Neuron (in vitro differentiated cells): ENCODE data around the gene UNC5B.
"Not testable (repeated sequence)": the region's sequence is repeated elsewhere in the genome, so short reads cannot be mapped to it uniquely, and the experiment has no call there.

Source experiments
- H2AFZ ChIP-seq: one replicate; pipeline ENCODE4 v1.6.1; 2013; ENCODE audit warnings: low read depth, mild to moderate bottlenecking, inconsistent platforms, low read length, moderate library complexity
- H3K27me3 ChIP-seq: one replicate; pipeline ENCODE4 v1.6.1; 2013; ENCODE audit warnings: low read length; ENCODE audit not compliant: insufficient read depth
- H3K36me3 ChIP-seq: one replicate; pipeline ENCODE4 v1.6.1; 2013; ENCODE audit warnings: low read length; ENCODE audit not compliant: insufficient read depth
- H3K4me1 ChIP-seq: one replicate; pipeline ENCODE4 v1.6.1; 2013; ENCODE audit warnings: low read length; ENCODE audit not compliant: insufficient read depth
- H3K4me3 ChIP-seq: 2 replicates; pipeline ENCODE4 v1.5.1; 2013; ENCODE audit warnings: mild to moderate bottlenecking, low read length, moderate library complexity
- H3K9me3 ChIP-seq: one replicate; pipeline ENCODE4 v1.6.1; 2013; ENCODE audit warnings: low read length

The UNC5B gene

DNA sequence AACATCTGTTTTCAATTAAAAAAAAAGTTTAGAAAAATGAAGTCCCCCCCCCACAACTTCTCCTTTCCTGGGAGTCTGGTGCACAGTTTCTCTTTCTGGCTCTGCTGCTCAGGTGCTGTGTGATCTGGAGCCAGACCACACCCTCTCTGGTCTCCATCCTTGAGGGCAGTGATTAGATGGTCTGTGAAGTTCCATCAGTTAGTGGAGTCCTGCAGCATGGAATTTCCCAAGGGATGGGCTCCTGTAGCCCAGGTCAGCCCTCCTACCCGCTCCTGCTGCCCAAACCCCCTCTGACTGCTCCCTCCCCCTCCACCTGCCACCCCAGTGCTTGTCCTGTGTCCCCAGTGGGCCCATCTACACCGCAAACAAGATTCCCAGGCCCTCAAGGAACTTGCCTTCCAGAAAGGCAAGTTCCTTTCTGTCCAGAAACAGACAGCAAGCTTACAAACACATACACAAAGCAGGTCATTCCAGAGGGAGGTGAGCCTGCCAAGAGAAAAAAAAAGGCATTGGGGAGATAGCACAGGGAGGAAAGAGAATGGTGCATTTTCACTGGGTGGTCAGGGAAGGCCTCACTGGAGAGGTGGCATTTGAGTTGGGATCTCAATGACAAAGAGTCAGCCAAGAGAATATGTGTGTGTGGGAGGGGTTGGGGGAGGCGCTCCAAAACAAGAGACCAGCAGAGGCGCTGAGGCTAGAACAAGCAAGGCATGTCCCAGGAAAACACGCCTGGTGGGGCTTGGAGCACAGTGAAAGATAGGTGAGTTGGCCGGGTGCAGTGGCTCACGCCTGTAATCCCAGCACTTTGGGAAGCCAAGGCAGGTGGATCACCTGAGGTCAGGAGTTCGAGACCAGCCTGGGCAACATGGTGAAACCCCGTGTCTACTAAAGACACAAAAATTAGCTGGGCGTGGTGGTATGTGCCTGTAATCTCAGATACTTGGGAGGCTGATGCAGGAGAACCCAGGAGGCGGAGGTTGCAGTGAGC is 57.2 kb downstream of the UNC5B start:
- Histone ChIP-seq H3K4me3 (no peak overlapping the region), H2AFZ (no peak overlapping the region), H3K4me1 (no peaks in the 10 kb centered on the region), H3K9me3 (no peaks in the 10 kb centered on the region), H3K36me3 (no peaks in the 10 kb centered on the region), H3K27me3 (peaks cover 14% of the 10 kb centered on the region)

DNA sequence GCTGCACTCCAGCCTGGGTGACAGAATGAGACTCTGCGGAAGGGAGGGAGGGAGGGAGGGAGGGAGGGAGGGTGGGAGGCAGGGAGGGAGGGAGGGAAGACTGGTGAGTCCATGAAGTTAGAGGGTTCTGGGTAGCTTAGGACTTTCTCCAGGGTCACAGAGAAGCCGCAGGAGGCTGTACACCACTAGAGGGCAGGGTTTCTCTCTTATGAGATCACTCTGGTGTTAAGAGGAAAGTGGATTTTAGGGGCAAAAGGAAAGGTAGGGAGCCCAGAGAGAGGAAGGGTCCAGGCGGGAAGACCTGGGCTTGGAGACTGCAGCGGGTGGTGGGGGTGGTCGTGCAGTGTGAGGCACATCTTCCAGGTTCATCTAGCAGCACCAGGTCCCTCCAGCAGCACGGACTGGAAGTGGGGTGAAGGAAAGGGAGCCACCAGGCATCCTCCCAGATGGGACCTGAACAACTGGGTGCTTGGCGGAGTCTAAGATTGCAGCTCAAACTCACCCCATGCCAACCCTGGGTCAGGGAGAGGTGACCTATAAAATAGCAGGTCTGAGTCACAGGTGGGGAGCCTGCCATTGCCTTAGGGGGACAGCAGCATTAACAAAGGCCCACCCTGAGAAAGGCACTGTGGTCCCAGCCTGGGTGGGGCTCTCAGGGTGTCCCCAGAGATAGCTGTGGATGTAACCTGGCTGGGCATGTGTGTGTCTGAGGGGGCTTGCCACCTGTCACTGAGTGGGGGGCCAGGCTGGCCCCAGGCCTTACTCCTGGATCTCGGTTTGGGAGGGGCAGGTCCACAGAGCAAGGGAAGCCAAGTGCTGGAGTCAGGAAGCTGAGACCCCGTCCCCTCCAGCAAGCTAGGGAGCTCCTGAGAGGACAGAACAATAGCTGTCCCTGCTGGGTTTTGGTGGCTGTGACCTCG is 58.2 kb downstream of the UNC5B start:
- Histone ChIP-seq H3K27me3 (peaks cover 7% of the 10 kb centered on the region), H2AFZ (no peak overlapping the region), H3K4me3 (no peak overlapping the region), H3K36me3 (no peaks in the 10 kb centered on the region), H3K9me3 (no peaks in the 10 kb centered on the region), H3K4me1 (no peaks in the 10 kb centered on the region)

DNA sequence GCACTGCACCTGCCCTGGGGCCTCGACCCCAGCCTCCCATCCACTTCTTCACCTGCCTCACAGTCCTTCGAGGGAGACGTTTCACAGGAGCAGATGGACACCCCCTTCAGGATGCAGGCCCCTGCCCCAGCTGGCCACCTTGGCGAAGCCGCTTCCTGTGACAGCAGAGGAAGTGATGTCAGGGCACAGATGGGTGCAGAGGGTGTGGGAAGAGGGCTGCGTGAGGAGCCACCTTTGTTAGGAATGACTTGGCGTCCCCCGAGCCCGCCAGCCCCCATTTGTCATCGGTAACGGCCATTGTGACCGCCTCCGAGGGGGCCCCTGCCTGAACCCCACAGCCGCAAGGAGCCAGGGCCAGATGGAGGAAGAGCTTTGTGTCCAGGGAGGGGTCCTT is 59.3 kb downstream of the UNC5B start:
- no peak overlapping the region for H2AFZ ChIP-seq
- H3K36me3 ChIP-seq = no peaks in the 10 kb centered on the region
- H3K9me3 ChIP-seq = no peaks in the 10 kb centered on the region
- H3K4me1 ChIP-seq = no peaks in the 10 kb centered on the region
- H3K27me3 ChIP-seq = no peaks in the 10 kb centered on the region
- H3K4me3 ChIP-seq = no peak overlapping the region

DNA sequence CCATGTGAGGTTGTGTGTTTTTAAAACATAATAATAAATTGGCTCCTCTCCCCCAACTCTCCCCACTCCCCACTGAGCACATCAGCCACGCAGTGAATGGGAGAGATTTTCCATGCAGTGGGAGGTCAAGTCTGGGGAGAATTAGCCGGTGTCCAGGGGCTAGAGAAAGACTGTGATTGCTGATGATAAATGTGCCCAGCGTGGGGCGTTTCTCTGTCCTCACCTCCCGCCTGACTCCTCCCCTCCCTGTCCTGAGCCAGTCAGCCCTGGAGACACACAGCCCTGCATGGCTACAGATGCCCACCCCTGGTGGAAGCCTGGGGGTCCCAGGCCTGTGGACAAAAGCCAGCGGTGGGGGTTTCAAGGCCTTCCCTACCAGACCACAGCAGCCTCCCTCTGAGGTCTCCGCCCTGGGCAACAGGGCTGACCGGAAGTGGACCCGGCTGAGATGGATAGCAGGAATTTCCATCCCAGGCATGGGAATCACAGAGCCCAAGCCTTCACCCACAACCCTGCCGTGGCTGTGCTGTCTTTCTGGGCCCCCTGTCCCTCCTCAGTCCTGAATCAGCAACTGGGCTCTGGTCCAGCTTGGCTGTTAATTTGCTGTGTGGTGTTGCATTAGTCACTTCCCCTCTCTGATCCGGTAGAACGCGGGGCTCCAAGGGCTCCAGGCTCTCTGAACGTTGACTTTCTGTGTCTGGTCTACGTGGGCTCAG is 59.8 kb downstream of the UNC5B start:
- no peaks in the 10 kb centered on the region for H3K27me3 ChIP-seq
- H3K9me3 ChIP-seq = no peaks in the 10 kb centered on the region

DNA sequence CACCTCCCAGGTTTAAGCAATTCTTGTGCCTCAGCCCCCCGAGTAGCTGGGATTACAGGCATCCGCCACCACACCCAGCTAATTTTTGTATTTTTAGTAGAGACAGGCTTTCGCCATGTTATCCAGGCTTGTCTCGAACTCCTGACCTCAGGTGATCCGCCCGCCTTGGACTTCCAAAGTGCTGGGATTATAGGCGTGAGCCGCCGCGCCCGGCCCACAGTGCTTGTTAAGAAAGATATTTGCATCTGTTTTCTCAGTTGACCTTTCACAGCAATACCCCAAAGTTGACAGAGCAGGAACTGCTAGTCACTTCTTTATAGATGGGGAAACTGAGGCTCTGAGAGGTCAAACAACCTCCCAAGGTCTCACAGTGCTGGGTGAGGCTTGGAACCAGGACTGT is 60.6 kb downstream of the UNC5B start:
- H3K4me1 ChIP-seq, H3K4me3 ChIP-seq: not testable (repeated sequence)

More for the DNA sequence above, 59.8 kb downstream of the UNC5B start:
- no peak overlapping the region for H2AFZ ChIP-seq
- no peaks in the 10 kb centered on the region for H3K4me1 ChIP-seq
- H3K4me3 ChIP-seq = no peak overlapping the region
- H3K36me3 ChIP-seq = no peaks in the 10 kb centered on the region

DNA sequence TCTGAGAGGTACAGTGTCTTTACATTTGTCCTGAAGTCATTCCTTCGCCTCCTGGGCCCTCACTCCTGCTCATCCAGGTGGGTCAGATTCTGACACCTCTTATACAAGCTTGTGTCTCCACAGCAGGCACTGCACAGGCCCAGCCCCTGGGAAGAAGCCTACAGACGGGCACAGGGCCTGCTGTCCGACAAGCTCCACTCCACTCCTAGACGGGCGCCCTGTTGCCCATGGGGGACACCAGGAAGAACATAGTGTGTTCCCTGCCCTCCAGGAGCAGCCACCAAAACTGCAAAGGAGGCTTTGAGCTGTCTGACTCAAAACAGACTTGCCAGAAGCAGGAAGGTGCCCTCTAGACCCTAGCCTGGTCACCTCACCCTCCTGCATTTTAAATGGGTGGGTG is 61.1 kb downstream of the UNC5B start:
- no peaks in the 10 kb centered on the region for H3K36me3 ChIP-seq
- no peaks in the 10 kb centered on the region for H3K27me3 ChIP-seq
- no peaks in the 10 kb centered on the region for H3K9me3 ChIP-seq
- no peak overlapping the region for H3K4me3 ChIP-seq
- H2AFZ ChIP-seq = no peak overlapping the region
- no peaks in the 10 kb centered on the region for H3K4me1 ChIP-seq

More for the DNA sequence above, 60.6 kb downstream of the UNC5B start:
- not testable (repeated sequence) for H3K9me3 ChIP-seq, H2AFZ ChIP-seq, H3K36me3 ChIP-seq, H3K27me3 ChIP-seq

DNA sequence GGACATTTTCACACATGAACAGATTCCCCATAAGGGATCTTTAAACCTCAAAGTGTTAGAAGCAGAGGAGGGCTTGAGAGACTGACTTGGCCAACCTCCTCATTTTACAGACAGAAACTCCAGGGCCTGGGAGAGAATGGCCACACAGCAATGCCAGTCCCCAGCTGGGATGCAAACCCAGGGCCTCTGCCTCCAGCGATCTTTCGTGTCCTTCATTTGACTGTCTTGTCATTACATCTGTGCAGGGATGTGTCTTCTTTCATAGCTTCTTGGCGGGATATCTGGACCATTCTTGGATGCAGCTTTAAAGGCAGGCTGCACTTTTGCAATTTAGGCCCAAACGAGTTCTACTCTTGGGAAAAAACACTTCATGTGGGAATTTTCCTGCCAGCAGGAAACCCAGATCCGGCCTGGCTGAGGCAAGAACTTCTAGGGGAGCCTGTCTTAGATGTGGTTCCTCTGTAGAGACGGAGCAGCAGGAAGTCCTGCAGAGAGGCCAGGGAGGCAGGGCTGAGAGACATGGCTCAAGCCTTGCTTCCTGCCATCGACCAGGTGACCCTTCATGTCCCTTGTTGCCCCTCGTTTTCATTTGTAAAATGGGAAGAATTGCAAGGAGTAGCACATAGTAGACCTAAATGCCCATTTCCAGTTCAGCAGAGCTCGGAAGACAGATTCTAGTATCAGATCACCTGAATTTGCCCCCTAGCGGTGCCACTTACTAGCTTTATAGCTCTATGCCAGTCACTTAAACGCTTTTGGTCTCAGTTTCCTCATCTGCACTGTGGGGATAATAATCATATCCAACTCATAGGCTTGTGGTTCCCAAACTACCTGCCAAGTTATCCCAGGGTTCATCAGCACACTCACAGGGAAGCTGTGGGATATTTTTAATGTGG is 62.8 kb downstream of the UNC5B start:
- no peaks in the 10 kb centered on the region for H3K9me3 ChIP-seq
- no peaks in the 10 kb centered on the region for H3K4me1 ChIP-seq
- no peaks in the 10 kb centered on the region for H3K27me3 ChIP-seq
- H2AFZ ChIP-seq = no peak overlapping the region
- H3K4me3 ChIP-seq = no peak overlapping the region
- H3K36me3 ChIP-seq = no peaks in the 10 kb centered on the region

DNA sequence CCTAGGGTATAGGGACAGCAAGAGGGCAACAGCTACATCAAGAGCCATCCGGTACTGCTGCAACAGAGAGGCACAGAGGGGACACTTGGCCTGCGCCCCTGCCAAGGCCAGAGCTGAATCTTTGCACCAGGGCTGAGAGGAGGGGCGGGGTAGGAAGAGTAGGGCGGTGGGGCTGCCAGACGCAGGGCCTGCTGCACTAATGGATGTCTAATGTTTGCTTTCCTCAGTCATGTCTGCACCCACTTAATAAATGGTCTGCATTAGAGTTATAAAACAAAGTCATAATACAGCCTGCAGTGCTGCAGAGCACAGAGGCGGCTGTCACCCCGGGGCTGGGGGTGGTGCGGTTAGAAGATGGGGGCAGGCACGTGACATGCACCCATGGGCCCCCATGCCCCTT is 64.5 kb downstream of the UNC5B start:
- Histone ChIP-seq H3K4me3 (no peak overlapping the region), H3K27me3 (no peaks in the 10 kb centered on the region), H2AFZ (no peak overlapping the region), H3K4me1 (no peaks in the 10 kb centered on the region), H3K9me3 (no peaks in the 10 kb centered on the region), H3K36me3 (no peaks in the 10 kb centered on the region)

DNA sequence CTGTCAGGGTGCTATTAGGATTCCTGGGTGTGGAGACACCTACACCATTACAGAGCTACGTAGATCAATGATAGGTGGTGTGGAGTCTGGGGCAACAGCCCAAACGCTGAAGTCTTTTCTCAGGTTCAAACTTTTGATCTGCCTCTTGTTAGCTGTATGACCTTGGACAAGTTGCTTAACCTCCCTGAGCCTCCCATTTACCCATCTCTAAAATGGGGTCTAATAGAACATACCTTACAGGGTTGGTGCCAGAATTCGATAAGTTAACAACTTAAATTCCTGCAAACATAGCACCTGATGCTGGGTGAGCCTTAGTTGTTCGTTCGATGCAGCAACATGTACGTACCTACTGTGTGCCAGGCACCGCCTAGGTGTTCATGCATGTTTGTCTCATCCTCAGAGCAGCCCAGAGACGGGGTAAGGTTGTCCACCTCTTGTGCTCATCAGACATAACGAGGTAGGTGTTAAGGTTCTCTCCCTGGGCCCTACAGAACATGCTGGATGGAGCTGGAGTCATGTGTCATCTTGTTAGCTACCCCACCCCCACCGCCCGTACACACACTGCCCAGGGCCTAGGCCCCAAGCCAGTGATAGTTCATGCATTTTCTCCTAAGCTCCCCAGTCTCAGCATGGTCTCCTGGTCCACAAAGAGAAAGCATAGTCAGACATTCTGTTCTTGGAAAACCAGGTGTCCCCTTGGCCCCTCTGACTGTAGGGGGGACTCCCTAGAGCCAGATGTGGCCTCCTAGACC is 65.7 kb downstream of the UNC5B start:
- no peak overlapping the region for H2AFZ ChIP-seq
- no peaks in the 10 kb centered on the region for H3K4me1 ChIP-seq
- no peaks in the 10 kb centered on the region for H3K27me3 ChIP-seq
- no peak overlapping the region for H3K4me3 ChIP-seq
- no peaks in the 10 kb centered on the region for H3K9me3 ChIP-seq
- H3K36me3 ChIP-seq = no peaks in the 10 kb centered on the region

DNA sequence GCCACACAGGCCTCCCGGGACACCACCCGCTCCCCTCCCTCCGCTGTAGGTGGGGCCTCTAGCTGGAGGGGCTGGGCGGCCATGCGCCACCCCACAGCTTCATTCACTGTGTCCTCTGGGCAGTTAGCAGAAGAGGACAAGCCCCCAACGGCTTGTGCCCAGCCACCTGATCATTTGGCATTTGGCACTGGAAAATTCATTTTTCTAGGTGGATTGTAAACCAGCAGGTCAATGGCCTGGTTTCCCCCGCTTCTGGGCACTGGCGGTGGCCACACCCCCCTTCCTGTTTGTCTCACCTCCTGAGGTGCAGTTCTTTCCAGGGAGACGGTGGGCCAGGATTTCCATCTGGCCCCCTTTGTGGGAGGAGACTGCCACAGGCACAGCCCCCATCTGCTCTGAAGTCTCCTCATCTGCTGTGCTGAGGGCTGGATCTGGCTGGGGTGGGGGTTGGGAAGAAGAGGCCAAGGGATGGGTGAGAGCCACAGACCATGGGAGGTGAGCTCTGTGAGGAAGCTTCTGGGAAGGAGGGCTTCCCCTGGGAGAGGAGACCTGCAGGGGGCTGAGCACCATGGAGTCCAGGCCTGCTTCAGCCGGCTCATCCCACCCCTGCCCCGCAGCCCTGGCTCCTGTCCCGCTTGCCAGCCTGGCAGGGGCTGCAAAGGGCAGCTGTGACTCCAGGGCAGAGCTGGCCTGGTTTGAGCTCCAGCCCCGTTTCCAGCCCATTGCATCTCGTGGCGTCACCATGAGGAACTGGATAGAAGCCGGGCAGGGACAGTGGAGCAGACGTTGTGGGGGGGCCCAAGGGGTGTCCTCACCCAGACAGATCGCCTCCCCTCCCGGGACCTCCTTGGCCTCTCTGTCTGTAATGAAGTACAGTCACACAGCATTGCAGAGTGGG is 66.6 kb downstream of the UNC5B start:
- Histone ChIP-seq H3K36me3 (no peaks in the 10 kb centered on the region), H3K4me1 (no peaks in the 10 kb centered on the region), H2AFZ (no peak overlapping the region), H3K27me3 (no peaks in the 10 kb centered on the region), H3K4me3 (no peak overlapping the region), H3K9me3 (no peaks in the 10 kb centered on the region)

DNA sequence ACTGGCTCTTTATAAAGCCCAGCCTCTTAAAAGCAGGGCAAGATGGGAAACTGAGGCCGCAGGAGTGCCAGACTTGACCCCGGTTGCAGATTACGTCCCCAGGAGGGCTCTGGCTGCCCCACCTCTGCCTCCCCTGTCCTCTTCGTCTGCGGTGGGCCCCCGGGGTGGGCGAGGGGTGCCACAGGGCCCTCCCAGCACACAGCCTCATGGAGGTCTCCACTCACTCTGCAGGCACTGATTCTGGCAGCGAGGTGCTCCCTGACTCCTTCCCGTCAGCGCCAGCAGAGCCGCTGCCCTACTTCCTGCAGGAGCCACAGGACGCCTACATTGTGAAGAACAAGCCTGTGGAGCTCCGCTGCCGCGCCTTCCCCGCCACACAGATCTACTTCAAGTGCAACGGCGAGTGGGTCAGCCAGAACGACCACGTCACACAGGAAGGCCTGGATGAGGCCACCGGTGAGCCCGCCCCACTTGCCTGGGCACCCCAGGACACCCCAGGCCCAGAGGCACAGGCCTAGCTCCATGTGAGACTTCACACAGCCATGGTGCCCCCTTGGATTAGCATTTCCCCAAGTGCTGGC is 67.3 kb downstream of the UNC5B start:
- no peak overlapping the region for H3K4me3 ChIP-seq
- no peaks in the 10 kb centered on the region for H3K4me1 ChIP-seq
- no peak overlapping the region for H2AFZ ChIP-seq
- H3K27me3 ChIP-seq = no peaks in the 10 kb centered on the region
- H3K36me3 ChIP-seq = no peaks in the 10 kb centered on the region
- no peaks in the 10 kb centered on the region for H3K9me3 ChIP-seq
